OCI-LY7 (cell line): ENCODE measurements around the gene CDR2L. TPM values are rescaled to one million over a fixed set of nuclear protein-coding genes. Genes with fewer than 3 reads are reported as not detected.

Source experiments
- BruUV-seq: library from RNA; stranded (reverse); fragments of 400-500 nt; replicated peaks from 2 replicates; lab custom pipeline; 2021; lab: Mats Ljungman, UMichigan
- CTCF ChIA-PET: fragments of 300-600 bp; sonication (Branson Sonifier 250); formaldehyde crosslinking; loops from one replicate; lab custom pipeline; 2022; ENCODE audit warnings: antibody characterized with exemption; ENCODE audit not compliant: unreplicated experiment; lab: Charles Lee
- POLR2A ChIA-PET: fragments of 300-600 bp; sonication (Branson Sonifier 250); formaldehyde crosslinking; loops from one replicate; lab custom pipeline; 2022; ENCODE audit warnings: antibody characterized with exemption; lab: Charles Lee
- DNase-seq: peaks from one replicate; pipeline ENCODE4 v3.0.0-alpha.2; 2015; ENCODE audit warnings: low spot score
- H2AFZ ChIP-seq: fragments of 200-600 bp; sonication (generic), shearing (Covaris generic); 2 replicates; pipeline ENCODE4 v1.6.1; 2014; ENCODE audit warnings: mild to moderate bottlenecking, antibody characterized with exemption, low read length, moderate library complexity
- H3K27ac ChIP-seq: fragments of 200-600 bp; sonication (generic); 2 replicates; pipeline ENCODE4 v1.5.1; 2014; ENCODE audit warnings: mixed run types, low read depth, mild to moderate bottlenecking, moderate library complexity, low read length, inconsistent platforms; ENCODE audit not compliant: poor library complexity, severe bottlenecking
- H3K36me3 ChIP-seq: fragments of 200-600 bp; sonication (generic); 2 replicates; pipeline ENCODE4 v1.6.1; 2014; ENCODE audit warnings: mild to moderate bottlenecking, antibody characterized with exemption, low read length, moderate library complexity, mixed read lengths; ENCODE audit not compliant: insufficient read depth
- H3K4me1 ChIP-seq: fragments of 200-600 bp; sonication (generic); 2 replicates; pipeline ENCODE4 v1.5.1; 2014; ENCODE audit warnings: mild to moderate bottlenecking, low read length; ENCODE audit not compliant: insufficient read depth, poor library complexity, severe bottlenecking
- H3K4me2 ChIP-seq: fragments of 200-600 bp; sonication (generic); 2 replicates; pipeline ENCODE4 v1.6.1; 2014; ENCODE audit warnings: mild to moderate bottlenecking, low read length
- H3K4me3 ChIP-seq: fragments of 200-600 bp; sonication (generic); 2 replicates; pipeline ENCODE4 v1.5.1; 2014; ENCODE audit warnings: mild to moderate bottlenecking, low read depth, low read length; ENCODE audit not compliant: poor library complexity, severe bottlenecking
- H3K79me2 ChIP-seq: fragments of 200-600 bp; sonication (generic); 2 replicates; pipeline ENCODE4 v1.6.1; 2016; ENCODE audit warnings: low read depth, mild to moderate bottlenecking, low read length, moderate library complexity, mixed read lengths; ENCODE audit not compliant: insufficient read depth
- H3K9me2 ChIP-seq: fragments of 200-600 bp; sonication (generic); 2 replicates; pipeline ENCODE4 v1.6.1; 2016; ENCODE audit warnings: mild to moderate bottlenecking, low read length, mixed read lengths; ENCODE audit not compliant: insufficient read depth
- H3K9me3 ChIP-seq: fragments of 200-600 bp; sonication (generic); 2 replicates; pipeline ENCODE4 v1.6.1; 2014; ENCODE audit warnings: mild to moderate bottlenecking, mixed run types, low read length, mixed read lengths
- H4K20me1 ChIP-seq: fragments of 200-600 bp; sonication (generic); 2 replicates; pipeline ENCODE4 v1.6.1; 2014; ENCODE audit warnings: mild to moderate bottlenecking, antibody characterized with exemption, low read length, moderate library complexity, mixed read lengths; ENCODE audit not compliant: insufficient read depth
- CTCF ChIP-seq: fragments of 200-600 bp; sonication (generic); conservative IDR thresholded peaks from 2 replicates; pipeline ENCODE4 v1.5.1; 2014; ENCODE audit warnings: mild to moderate bottlenecking, antibody characterized with exemption, low read length, moderate library complexity, mixed read lengths
- EZH2phosphoT487 ChIP-seq: fragments of 200-600 bp; sonication (generic); IDR thresholded peaks from 2 replicates; pipeline ENCODE4 v1.6.1; 2018; ENCODE audit warnings: low read depth, borderline replicate concordance, mild to moderate bottlenecking, mixed run types, antibody characterized with exemption, low read length, moderate library complexity, mixed read lengths
- intact Hi-C: fragments of 100-400 bp; cut with micrococcal nuclease; formaldehyde crosslinking; loops from one replicate; pipeline ENCODE4 v1.10.0; 2022; ENCODE audit not compliant: unreplicated experiment
- total RNA-seq, 2 experiments: library from RNA; depleted of rRNA in 1 of 2; stranded (reverse); fragments of >200 nt in 1 of 2; shearing (Covaris generic) in 1 of 2; gene quantifications; 2 replicates each; pipeline ENCODE4 v1.2.3, GENCODE V29; 2014 to 2022

The CDR2L gene
- total RNA-seq, 2 experiments from 2014 or later = 0.49 to 0.79 TPM

- H3K4me2 ChIP-seq = no peak overlapping the region
- DNase-seq = no peak
- no peaks in the 10 kb centered on the region for H3K79me2 ChIP-seq
- H3K9me2 ChIP-seq = no peaks in the 10 kb centered on the region
- H3K4me3 ChIP-seq = no peak overlapping the region
- POLR2A ChIA-PET = interaction anchor here (1.0 to 2.3 kb wide), 3 partner anchors 8 to 17 kb away, joined by 6 to 9 read pairs (median 6); partner anchors contain the start of genes CDR2L and MRPL58
- peaks cover 8% of the 10 kb centered on the region for H3K4me1 ChIP-seq
- H2AFZ ChIP-seq = no peak overlapping the region
- no peaks in the 10 kb centered on the region for H3K9me3 ChIP-seq
- no peak overlapping the region for H3K27ac ChIP-seq
- no peak for TF ChIP-seq CTCF
- TF ChIP-seq EZH2phosphoT487 = no peak
- no peaks in the 10 kb centered on the region for H3K36me3 ChIP-seq
- CTCF ChIA-PET = no interaction called here
- intact Hi-C loops = no loop called here
- no peaks in the 10 kb centered on the region for H4K20me1 ChIP-seq
- BruUV-seq = no TSS peak
These were observed 8.4 kb downstream of the CDR2L start for GRCh38 chr17:74995847-74996246.

GRCh38 chr17:74998783-74999182, 11.4 kb downstream of the CDR2L start:
- no peak overlapping the region for H3K4me3 ChIP-seq
- POLR2A ChIA-PET = no interaction called here
- no TSS peak for BruUV-seq
- TF ChIP-seq CTCF (no peak), EZH2phosphoT487 (no peak)
- CTCF ChIA-PET = interaction anchor here (0.8 kb wide), 1 partner anchor 25 kb away, joined by 3 read pairs; no protein-coding TSS in a partner anchor
- H3K79me2 ChIP-seq = no peaks in the 10 kb centered on the region
- no peaks in the 10 kb centered on the region for H3K9me3 ChIP-seq
- no peak for DNase-seq
- no peaks in the 10 kb centered on the region for H3K4me1 ChIP-seq
- H3K9me2 ChIP-seq = no peaks in the 10 kb centered on the region
- 0 out of 2 replicates have a peak overlapping the region, but pooled peaks have one; percentile 2 for H2AFZ ChIP-seq
- intact Hi-C loops = no loop called here
- no peaks in the 10 kb centered on the region for H3K36me3 ChIP-seq
- H4K20me1 ChIP-seq = no peaks in the 10 kb centered on the region
- no peak overlapping the region for H3K27ac ChIP-seq
- H3K4me2 ChIP-seq = no peak overlapping the region

- CTCF ChIA-PET = interaction anchor here (0.8 to 1.0 kb wide), 2 partner anchors 25 to 38 kb away, joined by 3 read pairs; no protein-coding TSS in a partner anchor
- Histone ChIP-seq H3K4me3 (no peak overlapping the region), H2AFZ (no peak overlapping the region), H3K36me3 (no peaks in the 10 kb centered on the region), H3K9me3 (no peaks in the 10 kb centered on the region), H3K27ac (no peak overlapping the region), H3K4me1 (no peaks in the 10 kb centered on the region), H4K20me1 (no peaks in the 10 kb centered on the region), H3K4me2 (no peak overlapping the region), H3K9me2 (no peaks in the 10 kb centered on the region), H3K79me2 (no peaks in the 10 kb centered on the region)
- intact Hi-C loops = no loop called here
- no peak for TF ChIP-seq EZH2phosphoT487
- TF ChIP-seq CTCF = no peak
- no TSS peak for BruUV-seq
- POLR2A ChIA-PET = interaction anchor here (0.5 to 0.6 kb wide), 2 partner anchors 11 to 385 kb away, joined by 3 to 10 read pairs; no protein-coding TSS in a partner anchor
- no peak for DNase-seq
These were observed 12.1 kb downstream of the CDR2L start for GRCh38 chr17:74999523-74999922.
